Uterus (tissue), 2 donors: ENCODE data around the gene PITPNB.

Experiments
- POLR2A ChIP-seq, 2 donors: fragments of 450-650 bp; IDR thresholded peaks; one replicate each; pipeline ENCODE4 v1.6.1; 2016; ENCODE audit warnings: antibody characterized with exemption in 2 of 2, mild to moderate bottlenecking in 1 of 2, moderate library complexity in 1 of 2
- TF ChIP-seq, protein P1 (sequence below), 4 experiments: fragments of 200-600 bp in 2 of 4; fragments of 450-650 bp in 2 of 4; sonication (generic) in 2 of 4; IDR thresholded peaks; one replicate each; pipeline ENCODE4 v1.5.1; 2016 to 2019; ENCODE audit warnings: antibody characterized with exemption in 4 of 4, mild to moderate bottlenecking in 2 of 4, moderate library complexity in 1 of 4

DNA sequence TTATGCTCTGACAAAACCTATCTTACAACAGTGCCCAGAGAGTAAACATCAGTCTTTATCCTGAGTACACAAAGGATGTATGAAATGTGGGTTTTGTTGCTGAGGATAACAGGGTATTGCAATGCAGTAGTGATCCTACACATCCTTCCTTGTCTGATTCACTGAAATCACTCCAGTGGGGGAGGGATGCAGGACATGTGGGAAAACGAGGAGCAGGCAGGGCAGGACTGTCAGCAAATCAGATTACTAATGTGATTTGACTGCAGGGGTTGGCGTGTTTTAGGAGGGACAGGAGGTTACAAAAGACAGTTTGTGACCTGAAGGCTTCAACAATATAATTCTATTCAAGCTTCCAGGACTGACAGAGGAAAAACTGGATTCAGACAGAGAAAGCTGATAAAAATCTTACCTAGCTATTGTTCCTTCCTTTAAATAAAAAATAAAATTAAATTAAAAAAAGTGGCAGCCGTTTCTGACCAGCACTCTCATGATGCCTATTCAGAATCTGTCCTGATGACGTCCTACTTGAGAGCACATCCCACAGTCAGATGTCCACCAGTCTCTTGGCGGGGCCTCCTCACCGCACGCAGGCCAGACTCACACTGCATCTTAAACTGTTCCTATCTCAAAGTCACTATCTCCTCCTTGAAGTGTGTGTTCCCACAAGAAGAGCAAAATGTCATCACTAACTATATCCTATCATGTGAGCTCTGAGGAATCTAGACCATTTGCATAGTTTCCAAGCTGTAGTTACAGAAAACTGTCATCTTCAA is 66.9 kb downstream of the PITPNB start:
- no peak for TF ChIP-seq POLR2A (IDR thresholded peaks at IDR 0.05)
- TF ChIP-seq, protein P1, sequence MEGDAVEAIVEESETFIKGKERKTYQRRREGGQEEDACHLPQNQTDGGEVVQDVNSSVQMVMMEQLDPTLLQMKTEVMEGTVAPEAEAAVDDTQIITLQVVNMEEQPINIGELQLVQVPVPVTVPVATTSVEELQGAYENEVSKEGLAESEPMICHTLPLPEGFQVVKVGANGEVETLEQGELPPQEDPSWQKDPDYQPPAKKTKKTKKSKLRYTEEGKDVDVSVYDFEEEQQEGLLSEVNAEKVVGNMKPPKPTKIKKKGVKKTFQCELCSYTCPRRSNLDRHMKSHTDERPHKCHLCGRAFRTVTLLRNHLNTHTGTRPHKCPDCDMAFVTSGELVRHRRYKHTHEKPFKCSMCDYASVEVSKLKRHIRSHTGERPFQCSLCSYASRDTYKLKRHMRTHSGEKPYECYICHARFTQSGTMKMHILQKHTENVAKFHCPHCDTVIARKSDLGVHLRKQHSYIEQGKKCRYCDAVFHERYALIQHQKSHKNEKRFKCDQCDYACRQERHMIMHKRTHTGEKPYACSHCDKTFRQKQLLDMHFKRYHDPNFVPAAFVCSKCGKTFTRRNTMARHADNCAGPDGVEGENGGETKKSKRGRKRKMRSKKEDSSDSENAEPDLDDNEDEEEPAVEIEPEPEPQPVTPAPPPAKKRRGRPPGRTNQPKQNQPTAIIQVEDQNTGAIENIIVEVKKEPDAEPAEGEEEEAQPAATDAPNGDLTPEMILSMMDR (IDR thresholded peaks at IDR 0.05) = no peak
